DOHH2 (cell line): ENCODE results near the gene HOXD8.

ENCODE experiments used
- CTCF ChIP-seq: fragments of 200-600 bp; sonication (generic); IDR thresholded peaks from one replicate; pipeline ENCODE4 v1.5.1; 2014; ENCODE audit warnings: antibody characterized with exemption, mild to moderate bottlenecking, low read depth, low read length; ENCODE audit not compliant: poor library complexity, severe bottlenecking
- EZH2phosphoT487 ChIP-seq: fragments of 200-600 bp; sonication (generic); IDR thresholded peaks from 2 replicates; pipeline ENCODE4 v1.6.1; 2017; ENCODE audit warnings: borderline replicate concordance, mild to moderate bottlenecking, antibody characterized with exemption, low read length, moderate library complexity, mixed read lengths

GRCh38 chr2:176169181-176169580, 39.7 kb downstream of the HOXD8 start:
- TF ChIP-seq EZH2phosphoT487, result no peak
- TF ChIP-seq CTCF, result no peak
